GM12878 (cell line): ENCODE measurements around the gene ANKRD17. TPM values are rescaled to one million over a fixed set of nuclear protein-coding genes. Genes with fewer than 3 reads are reported as not detected.

ENCODE experiments used
- ATAC-seq: fragments of 200-7000 bp; cut with Tn5 transposase; 3 replicates; pipeline ENCODE4 v1.9.1; 2020; ENCODE audit warnings: mild to moderate bottlenecking, moderate library complexity
- BruUV-seq: library from RNA; stranded (reverse); fragments of 400-500 nt; replicated peaks from 2 replicates; lab custom pipeline; 2021; lab: Mats Ljungman, UMichigan
- CTCF ChIA-PET: fragments of 300-600 bp; sonication (Branson Sonifier 250); formaldehyde crosslinking; extraction: SDS; loops from one replicate; lab custom pipeline; 2021; ENCODE audit warnings: inconsistent platforms; lab: Yijun Ruan, JAX
- POLR2A ChIA-PET: fragments of 350-600 bp; formaldehyde crosslinking; extraction: SDS; loops from one replicate; lab custom pipeline; 2021; ENCODE audit warnings: inconsistent platforms; lab: Charles Lee
- RAD21 ChIA-PET: fragments of 300-600 bp; sonication (Branson Sonifier 250); formaldehyde crosslinking; loops from one replicate; lab custom pipeline; 2023; ENCODE audit warnings: antibody characterized with exemption; ENCODE audit not compliant: unreplicated experiment; lab: Charles Lee
- SMC1A ChIA-PET: fragments of 300-600 bp; sonication (Branson Sonifier 250); formaldehyde crosslinking; loops from one replicate; lab custom pipeline; 2023; ENCODE audit not compliant: unreplicated experiment, uncharacterized antibody; lab: Charles Lee
- DNase-seq: peaks from one replicate; pipeline ENCODE4 v3.0.0-alpha.2; 2011; ENCODE audit warnings: low read depth, low spot score
- FAIRE-seq: peaks from 3 replicates; lab custom pipeline; 2011; peaks lifted over from hg19 to GRCh38; lab: Jason Lieb, UNC
- H2AFZ ChIP-seq: 2 replicates; pipeline ENCODE4 v1.6.0; 2011; ENCODE audit warnings: low read depth, low read length, control low read depth; ENCODE audit not compliant: control insufficient read depth
- H3K27ac ChIP-seq: 2 replicates; pipeline ENCODE4 v1.5.1; 2011; ENCODE audit warnings: control low read depth; ENCODE audit not compliant: control insufficient read depth, insufficient read depth
- H3K27me3 ChIP-seq, 2 experiments: replicated peaks in 1 of 2; 2 replicates each; pipeline versions ENCODE4 v1.6.0 to v1.6.1; 2011; ENCODE audit warnings: low read length in 1 of 2; ENCODE audit not compliant: control insufficient read depth in 2 of 2, insufficient read depth in 2 of 2
- H3K36me3 ChIP-seq, 2 experiments: 2 replicates each; pipeline ENCODE4 v1.5.1; 2011; ENCODE audit warnings: low read length in 1 of 2; ENCODE audit not compliant: control insufficient read depth in 2 of 2, insufficient read depth in 2 of 2
- H3K4me1 ChIP-seq: 2 replicates; pipeline ENCODE4 v1.6.1; 2011; ENCODE audit warnings: mild to moderate bottlenecking, low read length, moderate library complexity, mixed read lengths; ENCODE audit not compliant: control insufficient read depth, insufficient read depth
- H3K4me2 ChIP-seq: 2 replicates; pipeline ENCODE4 v1.6.0; 2011; ENCODE audit warnings: control low read depth; ENCODE audit not compliant: control insufficient read depth, insufficient read depth
- H3K4me3 ChIP-seq: fragments of 200-600 bp; sonication (generic); 2 replicates; pipeline ENCODE4 v1.5.1; 2016
- H3K79me2 ChIP-seq: 2 replicates; pipeline ENCODE4 v1.6.0; 2011; ENCODE audit warnings: low read length; ENCODE audit not compliant: control insufficient read depth, insufficient read depth
- H3K9ac ChIP-seq: 2 replicates; pipeline ENCODE4 v1.8.0; 2011; ENCODE audit warnings: low read length, control low read depth, mixed read lengths; ENCODE audit not compliant: control insufficient read depth, insufficient read depth
- H3K9me3 ChIP-seq: replicated peaks from 3 replicates; pipeline ENCODE4 v1.5.1; 2011; ENCODE audit warnings: mild to moderate bottlenecking, low read length; ENCODE audit not compliant: control insufficient read depth, insufficient read depth
- H4K20me1 ChIP-seq: 2 replicates; pipeline ENCODE4 v1.6.0; 2011; ENCODE audit not compliant: control insufficient read depth, insufficient read depth
- CBFB ChIP-seq: IDR thresholded peaks from 2 replicates; pipeline ENCODE4 v1.6.1; 2016; ENCODE audit warnings: antibody characterized with exemption, low read depth
- E2F4 ChIP-seq: IDR thresholded peaks from 2 replicates; pipeline ENCODE4 v1.6.1; 2012; ENCODE audit warnings: low read depth, low read length, improper control_type of control experiment
- ETV6 ChIP-seq, 2 experiments: fragments of 450-650 bp in 1 of 2; IDR thresholded peaks in 1 of 2; conservative IDR thresholded peaks in 1 of 2; 2 replicates each; pipeline ENCODE4 v1.6.1; 2014; ENCODE audit warnings: antibody characterized with exemption in 1 of 2, borderline replicate concordance in 1 of 2, low read depth in 1 of 2, mild to moderate bottlenecking in 1 of 2, moderate library complexity in 1 of 2
- JUND ChIP-seq: IDR thresholded peaks from 2 replicates; pipeline ENCODE4 v1.6.1; 2012; ENCODE audit warnings: low read depth, mild to moderate bottlenecking, low read length, improper control_type of control experiment, moderate library complexity
- MEF2B ChIP-seq: fragments of 450-650 bp; IDR thresholded peaks from 2 replicates; pipeline ENCODE4 v1.6.1; 2018; ENCODE audit warnings: mild to moderate bottlenecking, moderate library complexity; ENCODE audit not compliant: partially characterized antibody, poor library complexity, severe bottlenecking
- MTA3 ChIP-seq: IDR thresholded peaks from 2 replicates; pipeline ENCODE4 v1.6.1; 2012; ENCODE audit warnings: low read length, inconsistent platforms, borderline replicate concordance
- SREBF1 ChIP-seq: IDR thresholded peaks from 2 replicates; pipeline ENCODE4 v1.6.1; 2012; ENCODE audit warnings: mild to moderate bottlenecking, low read length
- SREBF2 ChIP-seq: IDR thresholded peaks from 2 replicates; pipeline ENCODE4 v1.6.1; 2012; ENCODE audit warnings: mild to moderate bottlenecking, low read length
- STAT3 ChIP-seq: IDR thresholded peaks from 2 replicates; pipeline ENCODE4 v1.6.1; 2011; ENCODE audit warnings: low read depth, low read length, improper control_type of control experiment
- TBL1XR1 ChIP-seq: IDR thresholded peaks from 2 replicates; pipeline ENCODE4 v1.6.1; 2012; ENCODE audit warnings: low read depth, low read length, improper control_type of control experiment
- YY1 ChIP-seq: IDR thresholded peaks from 2 replicates; pipeline ENCODE4 v1.6.1; 2011; ENCODE audit warnings: low read depth, mild to moderate bottlenecking, low read length
- ZBTB11 ChIP-seq: fragments of 450-650 bp; formaldehyde crosslinking; IDR thresholded peaks from 2 replicates; pipeline ENCODE4 v1.5.0; 2022; ENCODE audit warnings: mild to moderate bottlenecking, missing genetic modification characterization
- WGBS: methylation state at CpG from one replicate; pipeline ENCODE4 v1.1.6; 2016; ENCODE audit warnings: low lambda C conversion rate; ENCODE audit not compliant: insufficient replicate concordance, insufficient coverage; ENCODE audit errors: missing lambda C conversion rate; 5-methylcytosine and 5-hydroxymethylcytosine counted together
- in situ Hi-C: fragments of 300-500 bp; cut with MboI; formaldehyde crosslinking; loops from 9 replicates; pipeline ENCODE4 v1.14.3; 2018; ENCODE audit warnings: mixed read lengths
- intact Hi-C: fragments of 100-400 bp; cut with micrococcal nuclease; formaldehyde crosslinking; loops from one replicate; pipeline ENCODE4 v1.14.2; 2022; ENCODE audit not compliant: unreplicated experiment
- polyA plus RNA-seq, 11 experiments: library from polyadenylated mRNA; depleted of rRNA in 4 of 11; unstranded in 6 of 11; stranded (reverse) in 5 of 11; fragments of >200 nt; fragmentation: Nextera tagmentation in 4 of 11; fragmentation: Illumina TruSeq in 1 of 11; extraction: Ambion mirVana in 4 of 11; extraction: Trizol in 1 of 11; gene quantifications; 1 replicate in 1 of 11; 2 replicates in 10 of 11; pipeline versions ENCODE4 v1.2.1 to v1.2.3, GENCODE V29; 2011 to 2016; ENCODE audit warnings: inconsistent platforms in 2 of 11, missing spikeins in 2 of 11, low read depth in 1 of 11
- total RNA-seq, 4 experiments: library from RNA; depleted of rRNA in 3 of 4; stranded (reverse); fragments of >200 nt in 3 of 4; fragmentation: Illumina TruSeq in 1 of 4; extraction: Trizol in 1 of 4; gene quantifications; 2 replicates each; pipeline versions ENCODE4 v1.2.1 to v1.2.3, GENCODE V29; 2013 to 2021

The ANKRD17 gene
- total and polyA plus RNA-seq, 10 of the 15 experiments (the other 5 are each of a cell fraction or from before 2014, with no cell fraction given) = 11.7 to 46.5 (median 32.6) TPM

- 95% methylated on average over 8 of the region's 8 CpGs for WGBS
- Histone ChIP-seq H4K20me1 (no peaks in the 10 kb centered on the region; the same call in 1 of the 2 replicates), H3K4me2 (no peak overlapping the region), H3K4me3 (no peak overlapping the region), H3K9ac (no peak overlapping the region), H3K36me3 (peaks cover 4 to 22% of the 10 kb centered on the region in 2 experiments), H3K27me3 (no peaks in the 10 kb centered on the region), H2AFZ (no peak overlapping the region), H3K9me3 (peaks cover 3% of the 10 kb centered on the region), H3K79me2 (peaks cover 20% of the 10 kb centered on the region), H3K4me1 (no peaks in the 10 kb centered on the region), H3K27ac (no peak overlapping the region)
- TF ChIP-seq CBFB = no peak
- TF ChIP-seq ETV6 (conservative IDR thresholded peaks at IDR 0.05 in 1 of 2, IDR thresholded peaks at IDR 0.05 in 1 of 2; ENCODE audit: borderline replicate concordance in 1 of 2, low read depth in 1 of 2) = no peak
- no peak for TF ChIP-seq YY1
- TF ChIP-seq MTA3 = no peak
- no peak for TF ChIP-seq MEF2B
- no peak for TF ChIP-seq SREBF2
- no peak for TF ChIP-seq ZBTB11 (CRISPR knock-in tag)
- TF ChIP-seq E2F4 = no peak
- no peak for TF ChIP-seq TBL1XR1
- TF ChIP-seq SREBF1 = no peak
- no peak for TF ChIP-seq JUND
- no peak for TF ChIP-seq STAT3
- in situ Hi-C loops = no loop called here
- CTCF ChIA-PET = interaction anchor here (0.6 kb wide), 1 partner anchor 23 kb away, joined by 5 read pairs; no protein-coding TSS in a partner anchor
- SMC1A ChIA-PET = interaction anchor here (1.0 kb wide), 2 partner anchors 9 to 89 kb away, joined by 3 to 5 read pairs; no protein-coding TSS in a partner anchor
- ATAC-seq (no peak), DNase-seq (no peak), FAIRE-seq (no peak)
- intact Hi-C loops = no loop called here
- RAD21 ChIA-PET = no interaction called here
- no TSS peak for BruUV-seq
- POLR2A ChIA-PET = no interaction called here
Measured at GRCh38 chr4:73231518-73232487, 26.8 kb downstream of the ANKRD17 start.
